Naive thymus-derived CD4-positive, alpha-beta T cell (primary cell): ENCODE results near the gene OXTR. TPM values are rescaled to one million over a fixed set of nuclear protein-coding genes. Genes with fewer than 3 reads are reported as not detected.

ENCODE experiments used
- ATAC-seq: fragments of 150-1000 bp; cut with Tn5 transposase; 2 replicates; pipeline ENCODE4 v1.10.0; 2021; ENCODE audit warnings: mild to moderate bottlenecking, moderate library complexity
- CTCF ChIA-PET: fragments of 350-600 bp; sonication (Branson Sonifier 250); formaldehyde crosslinking; loops from one replicate; lab custom pipeline; 2021; ENCODE audit warnings: antibody characterized with exemption; lab: Charles Lee
- POLR2A ChIA-PET: fragments of 350-600 bp; sonication (Branson Sonifier 250); formaldehyde crosslinking; loops from one replicate; lab custom pipeline; 2021; ENCODE audit warnings: antibody characterized with exemption, inconsistent platforms; lab: Charles Lee
- DNase-seq, 9 donors: peaks; one replicate each; pipeline versions ENCODE4 v3.0.0 to v3.0.0-alpha.2; 2020 to 2022; ENCODE audit warnings: mixed read lengths in 1 of 9
- H3K27ac ChIP-seq: one replicate; pipeline ENCODE4 v1.7.0; 2013; ENCODE audit warnings: mild to moderate bottlenecking, low read depth, low read length, moderate library complexity
- H3K27me3 ChIP-seq, 2 donors: one replicate each; pipeline ENCODE4 v1.7.0; 2013; ENCODE audit warnings: low read length in 2 of 2, mild to moderate bottlenecking in 2 of 2, moderate library complexity in 2 of 2; ENCODE audit not compliant: control insufficient read depth in 2 of 2, insufficient read depth in 2 of 2
- H3K36me3 ChIP-seq, 3 experiments: 1 replicate in 2 of 3; 2 replicates in 1 of 3; pipeline ENCODE4 v1.7.0; 2013; ENCODE audit warnings: low read length in 3 of 3, mild to moderate bottlenecking in 3 of 3, moderate library complexity in 1 of 3; ENCODE audit not compliant: insufficient read depth in 3 of 3, control insufficient read depth in 2 of 3
- H3K4me1 ChIP-seq, 2 donors: one replicate each; pipeline ENCODE4 v1.7.0; 2013; ENCODE audit warnings: low read length in 2 of 2, mild to moderate bottlenecking in 2 of 2, moderate library complexity in 1 of 2; ENCODE audit not compliant: control insufficient read depth in 2 of 2, insufficient read depth in 2 of 2
- H3K4me3 ChIP-seq: 2 replicates; pipeline ENCODE4 v1.7.0; 2013; ENCODE audit warnings: mild to moderate bottlenecking, low read length
- H3K9me3 ChIP-seq, 3 experiments: 1 replicate in 2 of 3; 2 replicates in 1 of 3; pipeline ENCODE4 v1.7.0; 2013; ENCODE audit warnings: low read length in 3 of 3; ENCODE audit not compliant: control insufficient read depth in 2 of 3
- H3K27ac Mint-ChIP-seq, 9 donors: one replicate each; pipeline ENCODE4 v1.8.0; 2020 to 2022; ENCODE audit warnings: mixed read lengths in 9 of 9, mild to moderate bottlenecking in 8 of 9, moderate library complexity in 5 of 9, inconsistent platforms in 2 of 9
- H3K27me3 Mint-ChIP-seq, 5 donors: one replicate each; pipeline ENCODE4 v1.8.0; 2021 to 2022; ENCODE audit warnings: mixed read lengths in 5 of 5, mild to moderate bottlenecking in 1 of 5
- H3K36me3 Mint-ChIP-seq, 5 donors: one replicate each; pipeline ENCODE4 v1.8.0; 2020 to 2022; ENCODE audit warnings: mixed read lengths in 5 of 5, mild to moderate bottlenecking in 3 of 5, inconsistent platforms in 1 of 5
- H3K4me1 Mint-ChIP-seq, 7 donors: one replicate each; pipeline ENCODE4 v1.8.0; 2020 to 2022; ENCODE audit warnings: mixed read lengths in 7 of 7, mild to moderate bottlenecking in 3 of 7, inconsistent platforms in 1 of 7
- H3K4me3 Mint-ChIP-seq, 10 donors: one replicate each; pipeline ENCODE4 v1.8.0; 2020 to 2022; ENCODE audit warnings: mild to moderate bottlenecking in 10 of 10, mixed read lengths in 10 of 10, moderate library complexity in 6 of 10, inconsistent platforms in 2 of 10
- H3K9me3 Mint-ChIP-seq, 11 donors: one replicate each; pipeline ENCODE4 v1.8.0; 2020 to 2022; ENCODE audit warnings: mixed read lengths in 11 of 11, mild to moderate bottlenecking in 4 of 11, inconsistent platforms in 1 of 11, moderate library complexity in 1 of 11
- intact Hi-C, 2 donors: fragments of 100-400 bp; cut with micrococcal nuclease; formaldehyde crosslinking; loops; one replicate each; pipeline ENCODE4 v1.15.1; 2023
- polyA plus RNA-seq, 2 donors: library from polyadenylated mRNA; unstranded; fragments of 300-500 nt; fragmentation: Illumina TruSeq; gene quantifications; one replicate each; pipeline ENCODE4 v1.2.3, GENCODE V29; 2021
- total RNA-seq, 6 experiments: library from RNA in 5 of 6; stranded (reverse) in 5 of 6; gene quantifications; 1 replicate in 5 of 6; 2 replicates in 1 of 6; pipeline ENCODE4 v1.2.3 and lab custom pipeline; 2021 to 2026

OXTR gene
- total and polyA plus RNA-seq, 7 experiments from 2014 or later = 0.05 to 1.3 (median 0.22) TPM; not detected in 2

DNA sequence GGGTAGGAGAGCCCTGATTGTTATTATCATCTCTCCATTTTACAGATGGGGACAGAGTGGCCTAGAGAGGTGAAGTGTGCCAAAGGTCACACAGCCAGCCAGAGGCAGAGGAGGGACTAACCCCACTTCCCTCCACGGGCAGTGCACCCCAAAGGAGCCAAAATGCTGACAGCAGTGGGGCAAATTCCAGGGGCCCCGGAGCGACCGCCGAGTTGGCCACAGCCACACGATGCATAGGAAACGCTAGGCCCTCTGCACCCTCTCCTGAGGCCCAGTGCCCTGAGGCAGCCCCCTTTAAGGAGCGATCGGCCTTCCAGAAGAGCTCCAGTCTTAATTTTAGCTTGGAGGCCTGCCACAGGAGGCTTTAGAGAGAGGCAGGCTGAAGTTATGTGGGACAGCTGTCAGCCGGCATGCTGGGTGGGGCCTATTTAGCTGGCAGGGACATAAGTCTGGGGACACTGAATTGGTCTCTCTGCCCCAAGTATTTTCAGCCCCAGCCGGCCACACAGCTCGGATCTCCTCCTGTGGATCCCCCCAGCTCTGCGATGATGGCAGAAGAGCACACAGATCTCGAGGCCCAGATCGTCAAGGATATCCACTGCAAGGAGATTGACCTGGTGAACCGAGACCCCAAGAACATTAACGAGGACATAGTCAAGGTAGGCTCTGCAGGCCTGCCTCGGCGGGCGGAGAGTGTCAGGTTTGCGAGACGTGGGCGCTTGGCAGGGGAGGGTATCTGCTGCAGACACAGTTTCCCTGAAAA lies 35.9 kb downstream of the OXTR start, which contains the start of gene CAV3:
TSS of gene CAV3 (plus strand) at position 471 of the 763 bp plus-strand sequence. CDS start at position 546, 75 bp downstream.
- CTCF ChIA-PET = no interaction called here
- no peak within 1 kb of the TSS for H3K4me3 Mint-ChIP-seq
- peaks cover 0 to 11% (median 0%) of the 10 kb centered on the region in 11 donors for H3K9me3 Mint-ChIP-seq
- H3K36me3 ChIP-seq = no peaks in the 10 kb centered on the region
- H3K4me1 ChIP-seq = no peaks in the 10 kb centered on the region
- peak within 1 kb of the TSS in 1 of 9 donors; percentile 26 for H3K27ac Mint-ChIP-seq
- POLR2A ChIA-PET = no interaction called here
- no peaks in the 10 kb centered on the region for H3K36me3 Mint-ChIP-seq
- no peak within 1 kb of the TSS for H3K4me3 ChIP-seq
- DNase-seq (no peak), ATAC-seq (no peak)
- peaks cover 3 to 27% (median 20%) of the 10 kb centered on the region in 5 donors for H3K27me3 Mint-ChIP-seq
- no peak within 1 kb of the TSS for H3K27ac ChIP-seq
- H3K9me3 ChIP-seq = no peaks in the 10 kb centered on the region
- intact Hi-C loops = no loop called here
- H3K4me1 Mint-ChIP-seq = no peaks in the 10 kb centered on the region
- H3K27me3 ChIP-seq = no peaks in the 10 kb centered on the region

DNA sequence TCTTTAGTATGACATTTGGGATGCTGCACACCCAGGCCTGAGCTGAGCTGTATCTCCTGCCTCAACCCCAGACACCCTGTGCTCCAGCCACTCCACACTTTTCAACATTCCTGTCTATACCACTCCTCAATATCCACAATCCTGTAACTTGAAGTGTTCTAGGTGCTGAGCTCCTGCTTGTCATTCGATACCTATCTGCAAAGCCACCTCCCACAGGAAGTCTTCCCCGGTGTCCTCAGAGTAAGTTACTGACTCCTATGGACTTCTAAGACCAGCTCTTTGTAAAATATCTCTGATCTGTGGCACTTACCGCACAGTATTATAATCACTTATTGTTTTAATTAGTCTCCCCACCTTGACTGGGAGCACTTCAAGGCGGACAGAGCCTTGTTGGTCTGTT lies 37.0 kb downstream of the OXTR start:
- Histone ChIP-seq H3K4me3 (no peak overlapping the region), H3K27me3 (no peaks in the 10 kb centered on the region), H3K4me1 (no peaks in the 10 kb centered on the region), H3K9me3 (no peaks in the 10 kb centered on the region), H3K36me3 (no peaks in the 10 kb centered on the region), H3K27ac (no peak overlapping the region)
- intact Hi-C loops = no loop called here
- Mint-ChIP-seq H3K4me1 (no peaks in the 10 kb centered on the region), H3K27ac (no peak overlapping the region), H3K4me3 (no peak overlapping the region), H3K9me3 (peaks cover 0 to 11% (median 0%) of the 10 kb centered on the region in 11 donors), H3K27me3 (peaks cover 3 to 21% (median 18%) of the 10 kb centered on the region in 5 donors), H3K36me3 (no peaks in the 10 kb centered on the region)
- DNase-seq = no peak
- ATAC-seq = no peak
- POLR2A ChIA-PET = interaction anchor here (0.6 kb wide), 1 partner anchor 456 kb away, joined by 3 read pairs; no protein-coding TSS in a partner anchor
- CTCF ChIA-PET = no interaction called here

DNA sequence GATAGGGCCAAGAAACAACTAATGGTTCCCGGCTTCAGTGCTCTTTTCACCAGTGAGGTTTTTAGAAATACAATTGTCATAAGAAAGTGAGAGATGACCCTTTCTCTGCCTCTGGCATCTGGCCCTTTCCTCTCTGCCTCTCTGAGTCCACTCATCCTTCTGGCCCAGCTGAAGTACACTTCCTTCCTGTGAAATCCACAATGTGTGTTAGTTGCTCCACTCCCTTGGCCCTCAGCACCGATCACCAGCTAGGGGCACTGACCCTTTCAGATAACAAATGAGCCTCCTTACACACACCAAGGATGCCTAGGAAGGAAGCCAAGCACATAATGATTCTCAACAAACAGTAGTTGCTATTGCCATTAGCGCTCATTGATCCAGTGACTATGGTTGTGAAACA lies 38.8 kb downstream of the OXTR start:
- POLR2A ChIA-PET = no interaction called here

DNA sequence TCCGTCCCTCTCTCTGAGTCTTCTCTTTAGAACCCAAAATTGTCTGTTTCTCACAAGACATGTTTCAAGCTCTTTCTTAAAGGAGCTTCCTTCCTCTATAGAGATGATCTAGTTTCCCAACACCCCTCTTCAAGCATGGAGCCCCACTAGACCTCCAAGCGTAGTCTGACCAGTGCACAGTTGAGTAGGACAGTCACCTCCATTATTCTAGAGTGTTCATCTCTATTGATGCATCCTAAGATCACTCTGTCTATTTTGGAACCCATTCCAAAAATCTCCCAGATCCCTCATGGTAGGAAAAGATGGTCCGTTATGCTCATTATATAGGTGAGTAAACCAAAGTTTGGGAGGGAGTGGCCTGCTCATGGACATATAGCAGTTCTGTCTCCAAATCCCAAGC lies 39.9 kb downstream of the OXTR start:
- Mint-ChIP-seq H3K27me3 (peaks cover 0 to 21% (median 9%) of the 10 kb centered on the region in 5 donors), H3K4me3 (no peak overlapping the region), H3K9me3 (peaks cover 0 to 21% (median 7%) of the 10 kb centered on the region in 11 donors), H3K36me3 (no peaks in the 10 kb centered on the region), H3K4me1 (no peaks in the 10 kb centered on the region), H3K27ac (no peak overlapping the region)
- H3K4me1 ChIP-seq = no peaks in the 10 kb centered on the region
- H3K27me3 ChIP-seq = no peaks in the 10 kb centered on the region
- no peak for DNase-seq
- intact Hi-C loops = no loop called here
- no peak overlapping the region for H3K4me3 ChIP-seq
- POLR2A ChIA-PET = no interaction called here
- no peaks in the 10 kb centered on the region for H3K36me3 ChIP-seq
- no peak for ATAC-seq
- no peaks in the 10 kb centered on the region for H3K9me3 ChIP-seq
- no peak overlapping the region for H3K27ac ChIP-seq
- CTCF ChIA-PET = no interaction called here

More for the DNA sequence above, 38.8 kb downstream of the OXTR start:
- Mint-ChIP-seq H3K27ac (no peak overlapping the region), H3K27me3 (peaks cover 2 to 21% (median 10%) of the 10 kb centered on the region in 5 donors), H3K4me3 (no peak overlapping the region), H3K36me3 (no peaks in the 10 kb centered on the region), H3K9me3 (peaks cover 0 to 20% (median 7%) of the 10 kb centered on the region in 11 donors), H3K4me1 (no peaks in the 10 kb centered on the region)
- no peaks in the 10 kb centered on the region for H3K4me1 ChIP-seq
- ATAC-seq (no peak), DNase-seq (no peak)
- CTCF ChIA-PET = no interaction called here
- no peaks in the 10 kb centered on the region for H3K36me3 ChIP-seq
- H3K27me3 ChIP-seq = no peaks in the 10 kb centered on the region
- no peak overlapping the region for H3K27ac ChIP-seq
- H3K4me3 ChIP-seq = no peak overlapping the region
- intact Hi-C loops = no loop called here
- H3K9me3 ChIP-seq = no peaks in the 10 kb centered on the region

DNA sequence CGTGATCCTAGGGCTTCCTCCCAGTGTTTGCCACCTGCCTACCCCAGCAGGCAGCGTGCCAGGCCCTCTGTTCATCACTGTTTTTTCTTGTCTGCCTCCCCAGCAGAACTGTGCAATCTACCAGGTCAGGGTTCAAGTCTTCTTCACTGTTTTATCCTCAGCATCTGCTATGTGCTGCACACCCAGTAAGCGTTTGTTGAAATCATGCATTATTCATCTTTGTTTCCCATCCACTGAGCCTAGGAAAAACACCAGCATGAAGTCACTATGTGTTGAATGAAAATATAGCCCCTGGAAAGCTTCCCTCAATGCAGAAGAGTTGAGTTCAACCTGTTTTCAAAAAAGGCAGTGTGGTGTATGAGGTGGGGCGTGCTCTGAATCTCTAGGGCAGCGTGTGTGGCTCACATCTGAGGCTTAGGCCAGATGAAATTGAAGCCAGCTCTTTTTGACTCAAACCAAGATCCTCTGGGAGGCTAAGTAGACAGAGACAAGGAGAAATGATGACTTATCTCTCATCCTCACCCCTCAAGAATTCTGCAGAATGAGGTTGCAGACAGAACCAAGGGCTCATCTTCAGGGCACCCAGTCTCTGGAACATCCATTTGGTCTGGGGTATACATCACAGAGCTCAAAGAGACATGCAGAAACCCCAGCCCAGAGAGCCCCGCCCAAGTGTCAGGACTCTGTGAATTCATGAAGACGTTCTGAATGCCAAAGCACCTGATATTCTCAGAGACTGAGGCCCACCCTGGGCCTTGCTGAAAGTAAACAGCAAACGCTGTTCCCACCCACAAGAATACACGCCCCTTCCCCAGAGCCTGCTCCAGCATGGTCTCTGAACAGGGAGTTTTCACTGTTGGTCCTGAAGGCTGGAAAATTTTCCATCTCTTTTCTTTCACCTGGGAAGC lies 41.6 kb downstream of the OXTR start:
- Histone ChIP-seq H3K4me1 (no peaks in the 10 kb centered on the region), H3K27me3 (no peaks in the 10 kb centered on the region), H3K36me3 (no peaks in the 10 kb centered on the region), H3K27ac (no peak overlapping the region), H3K4me3 (no peak overlapping the region), H3K9me3 (no peaks in the 10 kb centered on the region)
- no peak for ATAC-seq
- Mint-ChIP-seq H3K27ac (peak overlapping the region in 1 of 9 donors; percentile 57), H3K4me3 (no peak overlapping the region), H3K36me3 (no peaks in the 10 kb centered on the region), H3K27me3 (peaks cover 0 to 28% (median 10%) of the 10 kb centered on the region in 5 donors), H3K9me3 (peaks cover under 1 to 31% (median 9%) of the 10 kb centered on the region in 11 donors), H3K4me1 (peaks cover 0 to 7% (median 0%) of the 10 kb centered on the region in 7 donors)
- DNase-seq = no peak
- ChIA-PET POLR2A (no interaction called here), CTCF (no interaction called here)
- intact Hi-C loops = no loop called here

DNA sequence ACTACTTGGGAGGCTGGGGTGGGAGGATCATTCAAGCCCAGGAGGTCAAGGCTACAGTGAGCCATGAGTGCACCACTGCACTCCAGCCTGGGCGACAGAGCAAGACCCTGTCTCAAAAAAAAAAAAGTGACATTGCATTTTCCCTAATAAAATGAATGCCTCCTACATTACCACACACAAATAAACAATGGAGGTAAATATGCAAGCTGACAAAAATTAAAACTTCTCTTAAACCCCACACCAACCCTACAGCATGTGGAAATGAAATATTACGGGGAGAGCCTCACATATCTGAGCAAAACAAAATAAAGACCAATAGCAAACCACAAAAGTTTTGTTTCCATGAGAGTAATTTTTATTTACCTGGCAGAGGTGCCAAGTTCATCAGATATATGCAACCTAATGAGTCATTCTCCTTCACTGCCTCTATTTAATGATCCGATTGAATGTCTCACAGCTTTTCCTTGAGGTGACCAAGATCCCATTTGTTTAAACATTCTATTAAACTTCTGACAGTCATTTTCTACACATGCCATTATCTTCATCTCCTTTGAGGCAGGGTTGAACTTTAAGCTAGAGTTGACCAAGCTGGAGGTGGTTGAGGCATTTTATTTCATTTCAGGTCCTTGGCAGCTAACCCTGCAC lies 45.2 kb downstream of the OXTR start:
- H3K27me3 Mint-ChIP-seq = peaks cover 0 to 11% (median 0%) of the 10 kb centered on the region in 5 donors
- intact Hi-C loops = no loop called here
- Histone ChIP-seq H3K4me1 (no peaks in the 10 kb centered on the region), H3K27ac (no peak overlapping the region), H3K27me3 (no peaks in the 10 kb centered on the region), H3K36me3 (no peaks in the 10 kb centered on the region), H3K4me3 (no peak overlapping the region), H3K9me3 (no peaks in the 10 kb centered on the region)
- POLR2A ChIA-PET = no interaction called here
- H3K4me3 Mint-ChIP-seq = no peak overlapping the region
- CTCF ChIA-PET = no interaction called here
- peaks cover 2 to 36% (median 11%) of the 10 kb centered on the region in 11 donors for H3K9me3 Mint-ChIP-seq
- DNase-seq (no peak), ATAC-seq (no peak)
- peaks cover 0 to 7% (median 0%) of the 10 kb centered on the region in 7 donors for H3K4me1 Mint-ChIP-seq
- no peak overlapping the region for H3K27ac Mint-ChIP-seq
- no peaks in the 10 kb centered on the region for H3K36me3 Mint-ChIP-seq
